Measurements from ENCODE around the gene SPINK5.

DNA sequence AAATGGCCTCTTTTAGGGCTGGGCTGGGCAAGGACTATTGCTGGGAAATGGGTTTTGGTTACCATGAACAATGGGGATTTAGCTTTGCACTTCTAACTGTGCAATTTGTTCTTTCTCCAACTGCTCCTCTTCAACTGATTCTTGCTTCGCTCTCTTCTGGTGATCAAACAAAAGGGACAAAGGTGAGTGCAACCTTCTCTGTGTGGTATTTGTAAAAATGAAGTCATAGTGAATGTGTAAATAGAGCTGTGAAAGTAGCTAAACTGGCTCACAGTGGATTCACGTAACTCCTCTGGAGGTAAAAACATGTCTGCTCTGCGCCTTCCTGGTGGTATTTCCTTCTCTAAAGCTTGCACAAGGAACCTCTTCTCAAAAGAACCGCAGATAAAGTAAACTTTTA lies 83.6 kb downstream of the SPINK5 start:
- TF ChIP-seq, protein P1, sequence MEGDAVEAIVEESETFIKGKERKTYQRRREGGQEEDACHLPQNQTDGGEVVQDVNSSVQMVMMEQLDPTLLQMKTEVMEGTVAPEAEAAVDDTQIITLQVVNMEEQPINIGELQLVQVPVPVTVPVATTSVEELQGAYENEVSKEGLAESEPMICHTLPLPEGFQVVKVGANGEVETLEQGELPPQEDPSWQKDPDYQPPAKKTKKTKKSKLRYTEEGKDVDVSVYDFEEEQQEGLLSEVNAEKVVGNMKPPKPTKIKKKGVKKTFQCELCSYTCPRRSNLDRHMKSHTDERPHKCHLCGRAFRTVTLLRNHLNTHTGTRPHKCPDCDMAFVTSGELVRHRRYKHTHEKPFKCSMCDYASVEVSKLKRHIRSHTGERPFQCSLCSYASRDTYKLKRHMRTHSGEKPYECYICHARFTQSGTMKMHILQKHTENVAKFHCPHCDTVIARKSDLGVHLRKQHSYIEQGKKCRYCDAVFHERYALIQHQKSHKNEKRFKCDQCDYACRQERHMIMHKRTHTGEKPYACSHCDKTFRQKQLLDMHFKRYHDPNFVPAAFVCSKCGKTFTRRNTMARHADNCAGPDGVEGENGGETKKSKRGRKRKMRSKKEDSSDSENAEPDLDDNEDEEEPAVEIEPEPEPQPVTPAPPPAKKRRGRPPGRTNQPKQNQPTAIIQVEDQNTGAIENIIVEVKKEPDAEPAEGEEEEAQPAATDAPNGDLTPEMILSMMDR (IDR thresholded peaks at IDR 0.05), result no peak
- no peak for TF ChIP-seq POLR2A (IDR thresholded peaks at IDR 0.05)

Data from thyroid gland (tissue), 4 donors.